Stomach (tissue), 9 donors: ENCODE data around the gene DBN1. TPM values are rescaled to one million over a fixed set of nuclear protein-coding genes. Genes with fewer than 3 reads are reported as not detected.

Source experiments
- DNase-seq, 2 donors: peaks; one replicate each; pipeline versions ENCODE4 v3.0.0 to v3.0.0-alpha.2; 2013 to 2019
- H3K27ac ChIP-seq, 5 donors: fragments of 200-600 bp in 4 of 5; sonication (generic) in 4 of 5; one replicate each; pipeline ENCODE4 v1.5.1; 2013 to 2019; ENCODE audit warnings: mild to moderate bottlenecking in 1 of 5, moderate library complexity in 1 of 5
- H3K27me3 ChIP-seq, 3 donors: fragments of 200-600 bp; sonication (generic); one replicate each; pipeline ENCODE4 v1.5.1; 2017 to 2019; ENCODE audit warnings: mixed run types in 1 of 3
- H3K36me3 ChIP-seq, 4 donors: fragments of 200-600 bp; sonication (generic); 1 replicate in 3 of 4; 2 replicates in 1 of 4; pipeline ENCODE4 v1.5.1; 2016 to 2019
- H3K4me1 ChIP-seq, 4 donors: fragments of 200-600 bp; sonication (generic); one replicate each; pipeline ENCODE4 v1.5.1; 2016 to 2019
- H3K4me3 ChIP-seq, 4 donors: fragments of 200-600 bp; sonication (generic) in 3 of 4; one replicate each; pipeline ENCODE4 v1.5.1; 2016 to 2019; ENCODE audit warnings: mild to moderate bottlenecking in 1 of 4
- H3K9me3 ChIP-seq, 4 donors: fragments of 200-600 bp; sonication (generic); one replicate each; pipeline ENCODE4 v1.5.1; 2016 to 2019
- EP300 ChIP-seq: sonication (generic); formaldehyde crosslinking; IDR thresholded peaks from one replicate; pipeline ENCODE4 v1.6.1; 2017; ENCODE audit warnings: antibody characterized with exemption
- POLR2A ChIP-seq, 4 donors: fragments of 450-650 bp; IDR thresholded peaks; one replicate each; pipeline ENCODE4 v1.6.1; 2016; ENCODE audit warnings: antibody characterized with exemption in 4 of 4, control low read depth in 2 of 4, mild to moderate bottlenecking in 1 of 4, moderate library complexity in 1 of 4
- POLR2AphosphoS5 ChIP-seq, 3 donors: sonication (generic); formaldehyde crosslinking; IDR thresholded peaks; one replicate each; pipeline ENCODE4 v1.6.1; 2016; ENCODE audit warnings: antibody characterized with exemption in 3 of 3
- WGBS, 5 donors: extraction: QIAGEN DNeasy Blood & Tissue Kit in 3 of 5; methylation state at CpG; one replicate each; pipeline versions ENCODE4 v1.1.5 to v1.1.7; 2013 to 2018; 5-methylcytosine and 5-hydroxymethylcytosine counted together
- intact Hi-C: fragments of 100-400 bp; cut with DNase I; formaldehyde crosslinking; loops from one replicate; pipeline ENCODE4 v1.15.1; 2023; ENCODE audit warnings: low total_unique reads
- polyA plus RNA-seq, 3 donors: library from polyadenylated mRNA; stranded (reverse); fragments of 200-250 nt; gene quantifications; one replicate each; pipeline ENCODE4 v1.2.3, GENCODE V29; 2013
- total RNA-seq, 5 donors: library from RNA; depleted of rRNA; stranded (reverse); fragments of >200 nt; gene quantifications; one replicate each; pipeline versions ENCODE4 v1.1.0 to v1.2.3, GENCODE V29; 2014 to 2016
- TF ChIP-seq, protein P1 (sequence below), 7 experiments: fragments of 450-650 bp in 4 of 7; fragments of 200-600 bp in 3 of 7; sonication (generic) in 3 of 7; IDR thresholded peaks; one replicate each; pipeline ENCODE4 v1.5.1; 2016 to 2019; ENCODE audit warnings: antibody characterized with exemption in 7 of 7, control low read depth in 2 of 7, mild to moderate bottlenecking in 1 of 7
- donor health status: healthy with polysubstance abuse.
- donor health status: Bipolar disorder and iron deficiency.
- donor health status: healthy.

The DBN1 gene
- total and polyA plus RNA-seq, 8 donors: 14.7 to 78.1 (median 36.5) TPM

DNA sequence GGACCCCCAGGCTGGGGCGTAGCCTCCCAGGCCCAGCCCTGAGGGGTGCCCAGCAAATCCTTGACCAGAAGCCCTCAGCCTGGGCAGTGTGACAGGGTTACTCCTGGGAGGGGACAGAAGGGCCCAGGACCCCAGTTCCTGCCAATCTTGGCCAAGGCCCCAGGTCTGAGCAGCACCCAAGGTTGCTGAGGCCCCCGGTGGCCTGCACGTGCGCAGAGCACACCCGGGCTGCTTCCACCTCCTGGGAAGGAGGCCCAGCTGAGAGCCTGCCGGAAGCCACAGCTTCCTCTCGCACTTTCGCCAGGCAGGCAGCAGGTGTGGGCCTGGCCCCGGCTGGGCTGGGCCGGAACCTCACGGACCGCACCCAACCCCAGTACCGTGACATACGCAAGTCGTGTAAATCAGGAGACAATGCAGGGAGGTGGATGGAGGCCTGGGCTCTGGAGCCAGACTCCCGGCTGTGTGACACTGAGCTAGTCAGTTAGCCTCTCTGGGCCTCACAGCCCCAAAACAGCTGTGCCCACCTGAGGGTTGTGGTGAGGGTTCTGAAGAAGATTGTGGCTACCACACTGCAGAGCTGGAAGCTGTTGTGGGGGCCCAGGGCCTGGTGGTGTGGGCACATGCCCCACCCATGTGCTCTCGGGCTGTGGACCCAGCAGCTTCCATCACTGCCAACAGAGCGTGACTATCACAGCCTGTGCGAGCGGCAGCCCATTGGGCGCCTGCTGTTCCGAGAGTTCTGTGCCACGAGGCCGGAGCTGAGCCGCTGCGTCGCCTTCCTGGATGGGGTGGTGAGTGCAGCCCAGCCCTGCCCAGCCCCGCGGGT is 41.9 kb downstream of the DBN1 start:
- 68 to 85% (median 73%) methylated on average over 6 to 29 of the region's 29 CpGs for WGBS, 5 donors
- TF ChIP-seq, protein P1, sequence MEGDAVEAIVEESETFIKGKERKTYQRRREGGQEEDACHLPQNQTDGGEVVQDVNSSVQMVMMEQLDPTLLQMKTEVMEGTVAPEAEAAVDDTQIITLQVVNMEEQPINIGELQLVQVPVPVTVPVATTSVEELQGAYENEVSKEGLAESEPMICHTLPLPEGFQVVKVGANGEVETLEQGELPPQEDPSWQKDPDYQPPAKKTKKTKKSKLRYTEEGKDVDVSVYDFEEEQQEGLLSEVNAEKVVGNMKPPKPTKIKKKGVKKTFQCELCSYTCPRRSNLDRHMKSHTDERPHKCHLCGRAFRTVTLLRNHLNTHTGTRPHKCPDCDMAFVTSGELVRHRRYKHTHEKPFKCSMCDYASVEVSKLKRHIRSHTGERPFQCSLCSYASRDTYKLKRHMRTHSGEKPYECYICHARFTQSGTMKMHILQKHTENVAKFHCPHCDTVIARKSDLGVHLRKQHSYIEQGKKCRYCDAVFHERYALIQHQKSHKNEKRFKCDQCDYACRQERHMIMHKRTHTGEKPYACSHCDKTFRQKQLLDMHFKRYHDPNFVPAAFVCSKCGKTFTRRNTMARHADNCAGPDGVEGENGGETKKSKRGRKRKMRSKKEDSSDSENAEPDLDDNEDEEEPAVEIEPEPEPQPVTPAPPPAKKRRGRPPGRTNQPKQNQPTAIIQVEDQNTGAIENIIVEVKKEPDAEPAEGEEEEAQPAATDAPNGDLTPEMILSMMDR (IDR thresholded peaks at IDR 0.05): no peak
- no peak for TF ChIP-seq POLR2A (IDR thresholded peaks at IDR 0.05)
- TF ChIP-seq EP300: no peak
- no peak for TF ChIP-seq POLR2AphosphoS5 (IDR thresholded peaks at IDR 0.05)
- Histone ChIP-seq H3K27me3 (no peaks in the 10 kb centered on the region), H3K4me3 (peak overlapping the region in 2 of 4 donors; percentile 5 to 13), H3K9me3 (no peaks in the 10 kb centered on the region), H3K4me1 (peaks cover 19 to 70% (median 55%) of the 10 kb centered on the region in 4 donors), H3K27ac (peak overlapping the region in 3 of 5 donors; percentile 5 to 98 (median 94)), H3K36me3 (peaks cover 52 to 68% (median 64%) of the 10 kb centered on the region in 4 donors)
- intact Hi-C loops: no loop called here
- peak; percentile 55 to 59 for DNase-seq

DNA sequence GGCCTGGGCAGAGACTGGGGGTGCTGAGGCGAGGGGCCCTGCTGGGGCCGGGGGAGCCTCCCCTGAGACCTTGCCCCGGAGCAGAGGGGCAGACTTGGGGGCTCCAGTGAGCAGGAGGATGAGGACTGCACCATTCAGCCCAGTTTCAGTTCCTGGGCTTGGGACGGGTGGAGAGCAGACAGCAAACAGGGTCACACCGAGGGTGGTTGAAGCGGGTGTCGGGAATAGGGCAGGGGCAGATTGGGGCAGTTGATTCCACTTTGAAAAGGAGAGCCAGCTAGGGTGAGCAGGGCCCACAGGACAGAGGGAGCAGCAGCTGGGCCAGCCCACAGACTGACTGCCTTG is 42.5 kb downstream of the DBN1 start:
- 78 to 89% (median 87%) methylated on average over 6 to 7 of the region's 7 CpGs for WGBS, 5 donors
- Histone ChIP-seq H3K4me3 (peak overlapping the region in 1 of 4 donors; percentile 13), H3K4me1 (peaks cover 19 to 70% (median 55%) of the 10 kb centered on the region in 4 donors), H3K27me3 (no peaks in the 10 kb centered on the region), H3K27ac (peak overlapping the region in 3 of 5 donors; percentile 5 to 98 (median 94)), H3K9me3 (no peaks in the 10 kb centered on the region), H3K36me3 (peaks cover 46 to 62% (median 58%) of the 10 kb centered on the region in 4 donors)
- DNase-seq: no peak
- TF ChIP-seq EP300 (no peak), POLR2AphosphoS5 (IDR thresholded peaks at IDR 0.05) (no peak), POLR2A (IDR thresholded peaks at IDR 0.05) (no peak)
- TF ChIP-seq, protein P1 (IDR thresholded peaks at IDR 0.05): no peak
- intact Hi-C loops: no loop called here

DNA sequence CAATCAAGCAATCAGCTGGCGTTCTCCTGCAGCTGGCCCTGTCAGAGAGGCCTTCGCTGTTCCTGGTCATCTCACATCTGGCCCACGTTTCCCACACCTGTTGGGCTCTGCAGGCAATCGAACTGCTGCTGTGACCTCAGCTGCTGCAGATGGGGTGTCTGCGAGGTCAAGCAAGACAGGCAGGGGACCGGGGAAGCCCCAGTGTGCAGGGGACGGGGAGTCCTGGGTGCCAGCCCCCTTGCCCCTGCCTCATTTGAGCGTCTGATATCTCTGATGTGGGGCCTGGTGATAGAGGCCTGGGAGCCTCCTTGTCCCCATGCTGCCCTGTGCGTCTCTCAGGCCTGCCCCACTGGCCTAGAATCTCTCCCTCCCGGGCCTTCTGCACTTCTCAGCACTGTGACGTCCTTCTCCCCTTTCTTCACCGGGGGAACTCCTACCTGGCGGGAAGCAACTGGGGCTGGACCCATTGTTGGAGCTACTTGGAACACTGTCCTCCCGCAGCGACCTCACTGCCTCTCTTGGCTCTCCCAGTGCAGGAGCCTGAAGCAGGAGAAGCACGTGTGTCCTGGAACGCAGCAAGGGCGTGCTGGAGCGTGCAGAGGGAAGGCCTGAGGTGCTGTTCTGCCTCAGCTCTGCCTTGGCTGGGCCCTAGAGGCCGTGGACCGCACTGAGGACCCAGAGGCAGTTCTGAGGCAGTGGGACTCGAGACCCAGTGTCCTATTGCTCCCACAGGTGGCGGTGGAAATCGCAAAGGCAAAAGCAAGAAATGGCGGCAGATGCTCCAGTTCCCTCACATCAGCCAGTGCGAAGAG is 43.1 kb downstream of the DBN1 start:
- H3K4me1 ChIP-seq: peaks cover 22 to 75% (median 60%) of the 10 kb centered on the region in 4 donors
- WGBS, 5 donors: 83 to 94% (median 89%) methylated on average over 21 to 26 of the region's 26 CpGs
- no peaks in the 10 kb centered on the region for H3K9me3 ChIP-seq
- TF ChIP-seq POLR2AphosphoS5 (IDR thresholded peaks at IDR 0.05): no peak
- TF ChIP-seq EP300: no peak
- TF ChIP-seq POLR2A (IDR thresholded peaks at IDR 0.05): no peak
- TF ChIP-seq, protein P1 (IDR thresholded peaks at IDR 0.05): no peak
- peak overlapping the region in 3 of 5 donors; percentile 5 to 98 (median 94) for H3K27ac ChIP-seq
- no peak for DNase-seq
- H3K36me3 ChIP-seq: peaks cover 40 to 56% (median 52%) of the 10 kb centered on the region in 4 donors
- intact Hi-C loops: no loop called here
- peak overlapping the region in 1 of 4 donors; percentile 13 for H3K4me3 ChIP-seq
- no peaks in the 10 kb centered on the region for H3K27me3 ChIP-seq
